CD14-positive monocyte (primary cell): Measurements from ENCODE around the gene NPR3. TPM values are rescaled to one million over a fixed set of nuclear protein-coding genes. Genes with fewer than 3 reads are reported as not detected.

Experiments
- DNase-seq, 3 donors: peaks; one replicate each; pipeline ENCODE4 v3.0.0-alpha.2; 2011 to 2022
- H2AFZ ChIP-seq: 2 replicates; pipeline ENCODE4 v1.6.0; 2012; ENCODE audit warnings: mild to moderate bottlenecking, low read depth, low read length, inconsistent platforms; ENCODE audit not compliant: insufficient read depth, poor library complexity, severe bottlenecking
- H3K27ac ChIP-seq, 2 donors: 1 replicate in 1 of 2; 2 replicates in 1 of 2; pipeline ENCODE4 v1.5.1; 2012 to 2013; ENCODE audit warnings: low read length in 2 of 2, control low read depth in 1 of 2, inconsistent platforms in 1 of 2, low read depth in 1 of 2, mild to moderate bottlenecking in 1 of 2
- H3K27me3 ChIP-seq, 2 donors: one replicate each; pipeline versions ENCODE4 v1.6.0 to v1.6.1; 2011 to 2013; ENCODE audit warnings: low read length in 2 of 2; ENCODE audit not compliant: control insufficient read depth in 2 of 2, insufficient read depth in 2 of 2
- H3K36me3 ChIP-seq, 2 donors: replicated peaks in 1 of 2; 1 replicate in 1 of 2; 2 replicates in 1 of 2; pipeline versions ENCODE4 v1.5.1 to v1.6.1; 2012 to 2013; ENCODE audit warnings: low read length in 2 of 2, control low read depth in 1 of 2, inconsistent platforms in 1 of 2, mild to moderate bottlenecking in 1 of 2; ENCODE audit not compliant: insufficient read depth in 2 of 2, control insufficient read depth in 1 of 2
- H3K4me1 ChIP-seq, 2 donors: 1 replicate in 1 of 2; 2 replicates in 1 of 2; pipeline versions ENCODE4 v1.5.1 to v1.6.1; 2012 to 2013; ENCODE audit warnings: low read length in 2 of 2, control low read depth in 1 of 2, inconsistent platforms in 1 of 2, mild to moderate bottlenecking in 1 of 2, moderate library complexity in 1 of 2; ENCODE audit not compliant: insufficient read depth in 2 of 2, control insufficient read depth in 1 of 2
- H3K4me2 ChIP-seq: replicated peaks from 2 replicates; pipeline ENCODE3; 2012; ENCODE audit warnings: low read length, moderate library complexity, mild to moderate bottlenecking; ENCODE audit not compliant: poor library complexity, severe bottlenecking; ENCODE audit errors: extremely low read depth
- H3K4me3 ChIP-seq, 3 experiments: fragments of 200-600 bp in 1 of 3; sonication (generic) in 1 of 3; replicated peaks in 1 of 3; 1 replicate in 2 of 3; 2 replicates in 1 of 3; pipeline ENCODE4 v1.5.1; 2011 to 2013; ENCODE audit warnings: low read length in 3 of 3, mild to moderate bottlenecking in 3 of 3, control low read depth in 2 of 3, low read depth in 2 of 3, inconsistent platforms in 1 of 3, moderate library complexity in 1 of 3
- H3K79me2 ChIP-seq: 2 replicates; pipeline ENCODE4 v1.6.0; 2012; ENCODE audit warnings: mild to moderate bottlenecking, control low read depth, inconsistent platforms, low read length, moderate library complexity; ENCODE audit not compliant: insufficient read depth
- H3K9ac ChIP-seq: 2 replicates; pipeline ENCODE4 v1.6.0; 2017; ENCODE audit warnings: low read length, mild to moderate bottlenecking; ENCODE audit not compliant: insufficient read depth, poor library complexity, severe bottlenecking
- H3K9me3 ChIP-seq, 2 donors: replicated peaks in 1 of 2; 1 replicate in 1 of 2; 2 replicates in 1 of 2; pipeline versions ENCODE4 v1.5.1 to v1.6.1; 2012 to 2013; ENCODE audit warnings: low read length in 2 of 2, control low read depth in 1 of 2; ENCODE audit not compliant: control insufficient read depth in 1 of 2, insufficient read depth in 1 of 2
- H4K20me1 ChIP-seq: 2 replicates; pipeline ENCODE4 v1.6.0; 2012; ENCODE audit warnings: mild to moderate bottlenecking, low read length, control low read depth, moderate library complexity; ENCODE audit not compliant: insufficient read depth
- H3K27ac Mint-ChIP-seq, 7 donors: one replicate each; pipeline ENCODE4 v1.8.0; 2020; ENCODE audit warnings: mild to moderate bottlenecking in 7 of 7, mixed read lengths in 7 of 7, moderate library complexity in 6 of 7, inconsistent platforms in 2 of 7
- H3K27me3 Mint-ChIP-seq, 3 donors: one replicate each; pipeline ENCODE4 v1.8.0; 2021 to 2022; ENCODE audit warnings: low read depth in 3 of 3, mild to moderate bottlenecking in 3 of 3, mixed read lengths in 3 of 3, moderate library complexity in 3 of 3, inconsistent platforms in 1 of 3
- H3K36me3 Mint-ChIP-seq, 2 donors: one replicate each; pipeline ENCODE4 v1.8.0; 2020; ENCODE audit warnings: mixed read lengths in 2 of 2, inconsistent platforms in 1 of 2, mild to moderate bottlenecking in 1 of 2
- H3K4me1 Mint-ChIP-seq: one replicate; pipeline ENCODE4 v1.8.0; 2020; ENCODE audit warnings: mild to moderate bottlenecking, mixed read lengths
- H3K4me3 Mint-ChIP-seq, 2 donors: one replicate each; pipeline ENCODE4 v1.8.0; 2020; ENCODE audit warnings: mild to moderate bottlenecking in 2 of 2, mixed read lengths in 2 of 2, moderate library complexity in 1 of 2
- H3K9me3 Mint-ChIP-seq, 7 donors: one replicate each; pipeline ENCODE4 v1.8.0; 2020 to 2022; ENCODE audit warnings: mixed read lengths in 7 of 7, mild to moderate bottlenecking in 6 of 7, moderate library complexity in 6 of 7, inconsistent platforms in 2 of 7
- WGBS: methylation state at CpG from one replicate; pipeline ENCODE4 v1.1.5; 2013; ENCODE audit warnings: missing lambda C conversion rate; ENCODE audit not compliant: insufficient coverage; 5-methylcytosine and 5-hydroxymethylcytosine counted together
- intact Hi-C, 2 donors: fragments of 100-400 bp; cut with micrococcal nuclease; formaldehyde crosslinking; loops; one replicate each; pipeline versions ENCODE4 v1.15.0 to v1.15.1; 2023
- polyA plus RNA-seq, 3 donors: library from polyadenylated mRNA; depleted of rRNA in 1 of 3; unstranded in 2 of 3; stranded (reverse) in 1 of 3; fragments of 300-500 nt in 2 of 3; fragments of >200 nt in 1 of 3; fragmentation: Illumina TruSeq in 2 of 3; gene quantifications; 1 replicate in 2 of 3; 2 replicates in 1 of 3; pipeline ENCODE4 v1.2.3, GENCODE V29; 2012 to 2021
- TF ChIP-seq, protein P1 (sequence below): fragments of 200-600 bp; IDR thresholded peaks from one replicate; pipeline ENCODE4 v1.8.0; 2022; ENCODE audit warnings: antibody characterized with exemption, mild to moderate bottlenecking

Gene NPR3
- polyA plus RNA-seq, 3 donors, result not detected

DNA sequence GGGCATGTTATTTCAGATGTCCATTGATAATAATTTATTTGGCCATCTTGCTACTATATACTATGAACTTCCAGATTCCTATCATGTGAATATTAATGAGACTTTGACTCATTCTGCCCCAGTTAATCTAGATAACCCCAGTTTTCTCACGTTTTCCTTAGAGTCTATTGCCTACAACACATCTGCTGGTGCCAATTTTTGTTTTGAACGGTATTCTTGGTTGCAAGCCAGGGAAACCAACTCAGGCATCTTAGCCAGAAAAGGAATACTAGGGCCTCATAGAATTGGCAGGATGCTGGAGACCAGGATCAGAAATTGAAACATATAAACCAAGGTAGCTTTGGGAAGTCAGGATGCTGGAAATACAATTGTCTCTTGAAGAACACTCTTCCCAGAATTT lies 28.0 kb upstream of the NPR3 start:
- Histone ChIP-seq H3K9me3 (peaks cover 6 to 11% of the 10 kb centered on the region in 2 donors), H3K36me3 (no peaks in the 10 kb centered on the region), H3K9ac (no peak overlapping the region), H2AFZ (no peak overlapping the region), H3K79me2 (no peaks in the 10 kb centered on the region), H3K27me3 (no peaks in the 10 kb centered on the region), H3K4me3 (no peak overlapping the region), H4K20me1 (no peaks in the 10 kb centered on the region), H3K27ac (no peak overlapping the region), H3K4me2 (no peak overlapping the region), H3K4me1 (no peaks in the 10 kb centered on the region)
- H3K9me3 Mint-ChIP-seq, result peaks cover 2 to 35% (median 18%) of the 10 kb centered on the region in 7 donors
- H3K4me3 Mint-ChIP-seq, result no peak overlapping the region
- WGBS, result 100% methylated on average over 1 of the region's 2 CpGs
- TF ChIP-seq, protein P1, sequence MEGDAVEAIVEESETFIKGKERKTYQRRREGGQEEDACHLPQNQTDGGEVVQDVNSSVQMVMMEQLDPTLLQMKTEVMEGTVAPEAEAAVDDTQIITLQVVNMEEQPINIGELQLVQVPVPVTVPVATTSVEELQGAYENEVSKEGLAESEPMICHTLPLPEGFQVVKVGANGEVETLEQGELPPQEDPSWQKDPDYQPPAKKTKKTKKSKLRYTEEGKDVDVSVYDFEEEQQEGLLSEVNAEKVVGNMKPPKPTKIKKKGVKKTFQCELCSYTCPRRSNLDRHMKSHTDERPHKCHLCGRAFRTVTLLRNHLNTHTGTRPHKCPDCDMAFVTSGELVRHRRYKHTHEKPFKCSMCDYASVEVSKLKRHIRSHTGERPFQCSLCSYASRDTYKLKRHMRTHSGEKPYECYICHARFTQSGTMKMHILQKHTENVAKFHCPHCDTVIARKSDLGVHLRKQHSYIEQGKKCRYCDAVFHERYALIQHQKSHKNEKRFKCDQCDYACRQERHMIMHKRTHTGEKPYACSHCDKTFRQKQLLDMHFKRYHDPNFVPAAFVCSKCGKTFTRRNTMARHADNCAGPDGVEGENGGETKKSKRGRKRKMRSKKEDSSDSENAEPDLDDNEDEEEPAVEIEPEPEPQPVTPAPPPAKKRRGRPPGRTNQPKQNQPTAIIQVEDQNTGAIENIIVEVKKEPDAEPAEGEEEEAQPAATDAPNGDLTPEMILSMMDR, result no peak
- H3K4me1 Mint-ChIP-seq, result peaks cover 5% of the 10 kb centered on the region
- intact Hi-C loops, result no loop called here
- no peaks in the 10 kb centered on the region for H3K27me3 Mint-ChIP-seq
- no peak overlapping the region for H3K27ac Mint-ChIP-seq
- DNase-seq, result no peak
- no peaks in the 10 kb centered on the region for H3K36me3 Mint-ChIP-seq

DNA sequence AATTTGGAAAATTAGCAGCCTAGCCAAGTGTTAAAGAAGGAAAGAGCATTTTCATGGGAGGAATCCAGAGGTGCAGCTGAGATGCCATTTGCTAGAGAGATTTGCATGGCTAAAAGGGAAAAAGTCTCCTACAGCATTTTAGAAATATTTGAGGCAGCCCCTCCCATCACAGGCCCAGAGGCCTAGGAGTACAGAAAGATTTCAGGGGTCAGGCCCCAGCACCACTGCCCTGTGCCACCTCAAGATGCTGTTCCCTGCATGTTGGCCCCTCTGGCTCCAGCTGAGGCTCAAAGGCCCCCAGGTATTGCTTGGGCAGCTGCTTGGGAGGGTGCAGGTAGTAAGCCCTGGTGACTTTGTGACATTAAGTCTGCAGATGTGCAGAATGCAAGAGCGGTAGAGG lies 26.9 kb upstream of the NPR3 start:
- H3K27me3 Mint-ChIP-seq, result peaks cover 0 to 2% (median 0%) of the 10 kb centered on the region in 3 donors
- TF ChIP-seq, protein P1, result no peak
- no peak for DNase-seq
- no peak overlapping the region for H3K27ac ChIP-seq
- H3K36me3 ChIP-seq, result no peaks in the 10 kb centered on the region
- H3K9me3 Mint-ChIP-seq, result peaks cover 2 to 30% (median 18%) of the 10 kb centered on the region in 7 donors
- no peak overlapping the region for H3K4me3 Mint-ChIP-seq
- no peaks in the 10 kb centered on the region for H3K4me1 ChIP-seq
- no peak overlapping the region for H3K27ac Mint-ChIP-seq
- no peaks in the 10 kb centered on the region for H4K20me1 ChIP-seq
- peaks cover 6 to 11% of the 10 kb centered on the region in 2 donors for H3K9me3 ChIP-seq
- H3K36me3 Mint-ChIP-seq, result no peaks in the 10 kb centered on the region
- no peaks in the 10 kb centered on the region for H3K27me3 ChIP-seq
- no peak overlapping the region for H3K4me3 ChIP-seq
- H2AFZ ChIP-seq, result no peak overlapping the region
- H3K79me2 ChIP-seq, result no peaks in the 10 kb centered on the region
- H3K9ac ChIP-seq, result no peak overlapping the region
- peaks cover 5% of the 10 kb centered on the region for H3K4me1 Mint-ChIP-seq
- intact Hi-C loops, result no loop called here
- H3K4me2 ChIP-seq, result no peak overlapping the region
- WGBS, result 100% methylated on average over 1 of the region's 1 CpG
